NCI-H2081 (cell line): ENCODE measurements around the gene ALDH3B1.
A peak's percentile ranks its signal among the peaks of the same experiment; 100 is the strongest.

ENCODE experiments used
- DNase-seq, 2 experiments: peaks; one replicate each; lab custom pipeline; 2025; lab: John Stamatoyannopoulos, UW

The ALDH3B1 gene

DNA sequence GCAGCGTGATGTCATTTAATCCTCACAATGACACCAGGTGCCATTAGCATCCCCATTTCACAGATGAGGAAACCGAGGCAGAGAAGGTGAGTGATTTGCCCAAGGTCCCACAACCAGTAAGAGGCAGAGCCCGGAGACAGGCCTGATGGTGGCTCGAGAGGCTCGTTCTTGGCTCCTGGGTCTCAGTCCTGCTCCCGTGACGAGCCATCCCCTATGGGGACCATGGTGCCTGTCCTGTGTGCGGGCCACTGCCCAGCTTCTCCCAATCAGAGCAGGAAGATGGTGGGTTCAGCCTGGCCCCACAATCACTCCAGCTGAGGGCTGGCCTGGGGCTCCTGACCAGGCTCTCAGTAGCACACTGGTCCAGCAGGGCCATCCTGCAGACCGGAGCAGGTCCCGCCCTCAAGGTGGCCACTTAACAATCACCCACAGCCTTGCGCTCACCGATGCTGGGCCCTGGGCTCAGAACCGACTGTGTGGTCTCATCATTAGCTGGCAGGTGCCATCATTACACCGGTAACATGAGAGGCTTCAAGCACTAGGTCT is 3.6 kb downstream of the ALDH3B1 start:
- DNase-seq: no peak

- DNase-seq: no peak
Measured at GRCh38 chr11:68014157-68014946, 4.2 kb downstream of the ALDH3B1 start.

- no peak for DNase-seq
Measured at GRCh38 chr11:68014947-68015447, 4.9 kb downstream of the ALDH3B1 start.

- DNase-seq: no peak
Measured at GRCh38 chr11:68015467-68015866, 5.3 kb downstream of the ALDH3B1 start.

GRCh38 chr11:68016161-68016903 is 6.2 kb downstream of the ALDH3B1 start:
- no peak for DNase-seq

DNA sequence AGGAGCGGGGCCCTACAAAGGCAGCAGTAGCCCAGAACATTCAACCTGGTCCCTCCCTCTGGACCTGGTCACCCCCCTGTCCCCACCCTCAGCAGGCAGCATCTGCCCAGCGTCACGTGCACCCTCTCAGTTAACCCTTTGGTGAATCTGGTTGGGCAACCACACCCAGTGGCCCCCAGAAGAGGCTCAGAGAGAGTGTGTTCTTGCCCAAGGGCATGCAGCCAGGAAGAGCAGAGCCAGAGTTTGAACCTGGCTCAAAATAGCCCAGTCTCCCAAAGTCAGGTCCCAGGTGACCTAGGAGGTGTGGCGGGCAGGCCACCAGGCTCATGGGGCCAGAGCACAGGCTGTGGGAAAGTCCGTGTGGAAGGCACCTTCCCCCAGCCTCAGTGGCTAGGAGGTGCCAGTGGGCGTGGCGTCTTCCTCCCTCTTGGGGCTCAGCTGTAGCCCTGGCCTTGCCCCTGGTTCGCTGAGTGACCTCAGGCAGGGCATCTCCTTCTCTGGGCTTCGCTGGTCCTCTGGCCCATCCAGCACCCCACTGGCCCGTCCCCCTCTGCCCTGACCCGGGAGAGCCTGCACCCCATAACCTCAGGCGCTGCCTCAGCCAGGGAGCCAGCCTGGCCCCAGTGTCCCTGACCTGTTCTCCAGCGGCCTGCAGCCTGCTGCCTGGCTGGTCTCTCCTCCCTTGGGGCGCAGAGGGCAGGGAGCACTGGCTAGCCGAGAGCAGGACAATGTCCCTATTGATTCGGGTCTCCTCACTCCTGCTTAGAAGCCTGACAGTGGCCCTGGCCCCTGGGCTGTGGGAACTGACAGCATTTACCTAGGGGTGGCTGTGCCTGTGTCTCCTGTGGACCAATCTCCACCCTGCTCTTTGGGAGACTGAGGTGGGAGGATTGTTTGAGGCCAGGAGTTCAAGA is 7.0 kb downstream of the ALDH3B1 start:
- DNase-seq: no peak

- no peak for DNase-seq
Measured at GRCh38 chr11:68017980-68018729, 8.0 kb downstream of the ALDH3B1 start.

DNA sequence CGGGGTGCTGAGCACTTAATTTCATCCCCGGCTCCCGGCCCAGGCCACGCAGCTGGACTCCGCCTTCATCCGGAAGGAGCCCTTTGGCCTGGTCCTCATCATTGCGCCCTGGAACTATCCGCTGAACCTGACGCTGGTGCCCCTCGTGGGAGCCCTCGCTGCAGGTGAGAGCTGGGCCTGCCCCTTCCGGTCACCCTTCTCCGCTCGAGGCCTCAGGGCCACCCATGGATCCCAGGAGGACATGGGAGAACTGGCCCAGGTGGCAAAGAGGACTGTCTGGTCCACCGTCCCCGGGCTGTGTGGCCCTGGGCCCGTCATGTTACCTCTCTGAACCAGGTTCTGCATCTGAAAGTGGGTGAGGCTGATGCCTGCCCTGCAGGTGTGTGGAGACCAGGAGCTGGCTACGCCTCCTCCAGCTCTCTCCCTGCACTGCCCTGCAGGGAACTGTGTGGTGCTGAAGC is 8.6 kb downstream of the ALDH3B1 start:
- no peak for DNase-seq

DNA sequence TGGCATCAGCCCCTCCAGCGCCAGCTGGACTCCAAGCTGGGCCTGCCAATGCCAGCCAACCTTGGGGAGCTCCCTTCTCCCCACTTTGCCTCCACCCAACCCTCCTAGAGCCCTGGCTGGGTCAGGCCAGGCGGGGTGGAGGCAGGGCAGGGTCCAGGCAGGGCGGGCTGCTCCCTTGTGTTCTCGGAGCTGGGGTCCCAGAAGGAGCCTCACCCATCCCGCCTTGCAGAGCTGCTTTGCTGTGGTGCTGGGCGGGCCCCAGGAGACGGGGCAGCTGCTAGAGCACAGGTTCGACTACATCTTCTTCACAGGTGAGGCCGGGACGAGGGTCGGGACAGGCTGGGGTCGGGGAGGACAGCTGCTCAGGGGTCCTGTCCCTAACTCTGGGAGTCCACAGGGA is 9.4 kb downstream of the ALDH3B1 start:
- DNase-seq: no peak

GRCh38 chr11:68020575-68020974 is 10.4 kb downstream of the ALDH3B1 start:
- no peak for DNase-seq

- no peak for DNase-seq
Measured at GRCh38 chr11:68021167-68021787, 11.2 kb downstream of the ALDH3B1 start.

- no peak for DNase-seq
Measured at GRCh38 chr11:68022531-68022930, 12.4 kb downstream of the ALDH3B1 start.

DNA sequence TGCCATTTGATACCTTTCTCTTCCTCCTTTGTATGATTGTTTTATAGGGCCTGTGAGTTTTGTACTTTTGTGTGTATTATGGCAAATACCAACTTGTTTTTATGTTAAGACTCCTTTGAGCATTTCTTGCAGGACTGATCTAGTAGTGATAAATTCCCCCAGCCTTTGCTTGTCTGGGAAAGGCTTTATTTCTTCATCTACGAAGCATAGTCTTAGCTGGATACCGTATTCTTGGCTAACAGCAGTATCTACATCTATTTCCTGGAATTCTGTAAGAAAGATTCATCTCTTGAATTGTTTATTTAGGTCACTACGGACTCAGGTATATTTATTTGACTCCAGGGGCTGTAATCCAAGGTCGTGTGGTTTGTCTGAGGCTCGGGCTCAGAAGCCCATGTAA is 14.4 kb downstream of the ALDH3B1 start:
- DNase-seq: no peak

DNA sequence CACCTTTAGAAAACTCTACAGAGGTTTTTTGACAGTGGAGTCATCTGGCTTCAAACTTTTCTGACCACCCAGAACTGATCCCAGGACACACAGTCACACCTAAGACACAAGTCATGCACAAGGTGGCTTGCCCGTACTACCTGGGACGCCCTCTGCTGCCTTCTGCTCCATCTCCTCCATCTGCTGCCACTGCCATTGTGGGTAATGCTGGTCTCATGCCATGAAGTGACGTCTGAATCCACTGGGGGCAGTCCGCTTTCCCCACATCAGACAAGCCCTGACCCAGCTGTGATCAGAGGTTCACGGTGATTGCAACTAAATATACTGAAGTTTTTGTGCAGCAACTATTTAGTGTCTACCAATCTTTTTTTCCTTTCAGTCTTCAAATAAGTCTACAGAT is 14.9 kb downstream of the ALDH3B1 start:
- no peak for DNase-seq

GRCh38 chr11:68026391-68027105 is 16.4 kb downstream of the ALDH3B1 start:
- DNase-seq: no peak

- no peak for DNase-seq
Measured at GRCh38 chr11:68027667-68028066, 17.5 kb downstream of the ALDH3B1 start.

GRCh38 chr11:68028802-68029545 is 18.8 kb downstream of the ALDH3B1 start:
- no peak for DNase-seq

DNA sequence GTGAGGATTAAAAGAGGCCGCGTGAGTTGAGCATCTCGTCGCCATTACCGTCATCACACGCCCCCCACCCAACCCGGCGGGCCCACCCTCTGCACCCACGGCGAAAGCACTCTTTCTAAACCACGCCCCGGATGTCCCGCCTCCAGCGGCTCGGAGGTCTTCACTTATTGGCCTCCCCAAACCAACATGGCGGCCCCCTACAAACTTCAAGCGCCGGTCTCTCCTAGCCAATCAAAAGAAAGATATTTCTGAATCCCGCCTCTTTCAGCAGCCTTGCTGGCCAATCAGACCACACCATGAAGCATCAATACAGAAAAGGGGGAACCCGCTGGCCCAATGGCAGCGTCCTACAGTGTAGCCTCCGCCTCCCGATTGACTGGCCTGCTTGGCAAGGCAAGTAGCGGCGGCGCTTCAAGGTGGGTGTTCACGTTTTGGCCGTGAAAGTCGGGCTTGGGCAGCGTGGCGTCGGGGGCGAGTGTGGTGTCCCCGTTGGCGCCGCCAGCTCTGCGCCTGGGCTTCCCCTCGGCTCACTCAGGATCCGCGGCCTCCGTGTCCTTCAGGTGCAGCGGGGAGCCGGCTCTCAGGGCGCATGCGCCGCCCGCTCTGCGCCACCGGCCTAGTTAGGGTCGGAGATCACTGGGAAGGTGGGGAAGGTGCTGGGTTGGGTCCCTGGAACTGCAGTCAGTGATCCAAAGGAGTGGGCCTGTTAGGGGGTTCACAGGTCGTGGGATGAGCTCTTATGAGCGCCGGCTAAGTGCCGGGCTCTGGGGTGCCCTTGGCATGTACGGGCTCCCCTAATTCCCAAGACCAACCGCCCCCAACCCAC is 20.4 kb downstream of the ALDH3B1 start, which contains the start of gene NDUFS8:
Gene NDUFS8, plus strand, starts transcription at position 364 of the 826 bp plus-strand sequence. CDS start 1,471 bp downstream, outside the sequence.
- DNase-seq: peak; percentile 99
